Measurements from ENCODE around the gene TRIM71. TPM values are rescaled to one million over a fixed set of nuclear protein-coding genes. Genes with fewer than 3 reads are reported as not detected.

TRIM71 gene
- total RNA-seq, 1 experiment from 2014 or later: 0.17 TPM

DNA sequence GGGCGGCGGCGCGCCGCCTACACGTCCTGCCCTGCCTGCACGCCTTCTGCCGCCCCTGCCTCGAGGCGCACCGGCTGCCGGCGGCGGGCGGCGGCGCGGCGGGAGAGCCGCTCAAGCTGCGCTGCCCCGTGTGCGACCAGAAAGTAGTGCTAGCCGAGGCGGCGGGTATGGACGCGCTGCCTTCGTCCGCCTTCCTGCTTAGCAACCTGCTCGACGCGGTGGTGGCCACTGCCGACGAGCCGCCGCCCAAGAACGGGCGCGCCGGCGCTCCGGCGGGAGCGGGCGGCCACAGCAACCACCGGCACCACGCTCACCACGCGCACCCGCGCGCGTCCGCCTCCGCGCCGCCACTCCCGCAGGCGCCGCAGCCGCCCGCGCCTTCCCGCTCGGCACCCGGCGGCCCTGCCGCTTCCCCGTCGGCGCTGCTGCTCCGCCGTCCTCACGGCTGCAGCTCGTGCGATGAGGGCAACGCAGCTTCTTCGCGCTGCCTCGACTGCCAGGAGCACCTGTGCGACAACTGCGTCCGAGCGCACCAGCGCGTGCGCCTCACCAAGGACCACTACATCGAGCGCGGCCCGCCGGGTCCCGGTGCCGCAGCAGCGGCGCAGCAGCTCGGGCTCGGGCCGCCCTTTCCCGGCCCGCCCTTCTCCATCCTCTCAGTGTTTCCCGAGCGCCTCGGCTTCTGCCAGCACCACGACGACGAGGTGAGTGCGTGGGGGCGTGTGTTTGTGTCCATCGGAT is 602 bp downstream of the TRIM71 start (continued):
- TF ChIP-seq, protein P1, sequence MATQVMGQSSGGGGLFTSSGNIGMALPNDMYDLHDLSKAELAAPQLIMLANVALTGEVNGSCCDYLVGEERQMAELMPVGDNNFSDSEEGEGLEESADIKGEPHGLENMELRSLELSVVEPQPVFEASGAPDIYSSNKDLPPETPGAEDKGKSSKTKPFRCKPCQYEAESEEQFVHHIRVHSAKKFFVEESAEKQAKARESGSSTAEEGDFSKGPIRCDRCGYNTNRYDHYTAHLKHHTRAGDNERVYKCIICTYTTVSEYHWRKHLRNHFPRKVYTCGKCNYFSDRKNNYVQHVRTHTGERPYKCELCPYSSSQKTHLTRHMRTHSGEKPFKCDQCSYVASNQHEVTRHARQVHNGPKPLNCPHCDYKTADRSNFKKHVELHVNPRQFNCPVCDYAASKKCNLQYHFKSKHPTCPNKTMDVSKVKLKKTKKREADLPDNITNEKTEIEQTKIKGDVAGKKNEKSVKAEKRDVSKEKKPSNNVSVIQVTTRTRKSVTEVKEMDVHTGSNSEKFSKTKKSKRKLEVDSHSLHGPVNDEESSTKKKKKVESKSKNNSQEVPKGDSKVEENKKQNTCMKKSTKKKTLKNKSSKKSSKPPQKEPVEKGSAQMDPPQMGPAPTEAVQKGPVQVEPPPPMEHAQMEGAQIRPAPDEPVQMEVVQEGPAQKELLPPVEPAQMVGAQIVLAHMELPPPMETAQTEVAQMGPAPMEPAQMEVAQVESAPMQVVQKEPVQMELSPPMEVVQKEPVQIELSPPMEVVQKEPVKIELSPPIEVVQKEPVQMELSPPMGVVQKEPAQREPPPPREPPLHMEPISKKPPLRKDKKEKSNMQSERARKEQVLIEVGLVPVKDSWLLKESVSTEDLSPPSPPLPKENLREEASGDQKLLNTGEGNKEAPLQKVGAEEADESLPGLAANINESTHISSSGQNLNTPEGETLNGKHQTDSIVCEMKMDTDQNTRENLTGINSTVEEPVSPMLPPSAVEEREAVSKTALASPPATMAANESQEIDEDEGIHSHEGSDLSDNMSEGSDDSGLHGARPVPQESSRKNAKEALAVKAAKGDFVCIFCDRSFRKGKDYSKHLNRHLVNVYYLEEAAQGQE (IDR thresholded peaks at IDR 0.05; ENCODE audit: low read depth): no peak
- no peak for TF ChIP-seq POLR2A (IDR thresholded peaks at IDR 0.05; ENCODE audit: borderline replicate concordance, extremely low read depth, insufficient read depth, insufficient read length)

DNA sequence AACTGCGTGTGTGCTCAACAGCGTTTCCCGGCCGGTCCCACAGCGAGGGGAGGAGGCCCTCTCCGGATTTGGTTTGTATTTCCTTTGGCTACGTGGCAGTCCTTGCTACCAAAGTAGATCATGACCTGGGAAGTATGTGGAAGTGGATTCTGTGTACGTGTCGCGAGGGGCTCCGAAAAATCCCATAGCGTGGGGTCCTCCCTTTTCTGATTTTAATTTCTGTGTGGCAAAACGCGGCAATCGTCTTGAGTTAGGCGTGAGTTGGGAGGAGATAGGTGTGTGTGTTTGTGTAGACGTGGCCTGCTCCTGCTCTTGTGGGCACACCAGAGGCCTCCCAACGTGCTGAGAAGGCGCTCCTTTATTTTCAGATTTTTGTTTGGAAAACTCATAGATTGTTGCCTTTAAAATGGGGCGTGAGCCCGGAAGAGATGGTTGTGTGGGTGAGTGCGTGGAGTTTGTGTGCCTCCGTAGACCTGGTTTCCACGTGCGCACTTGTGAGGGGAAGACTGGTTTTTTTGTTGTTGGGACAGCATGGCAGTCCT is 1.2 kb downstream of the TRIM71 start:
- no peak for DNase-seq (ENCODE audit: low read depth, low spot score)
- TF ChIP-seq, protein P1 (IDR thresholded peaks at IDR 0.05; ENCODE audit: low read depth): no peak
- TF ChIP-seq EZH2phosphoT487 (IDR thresholded peaks at IDR 0.05; ENCODE audit: borderline replicate concordance) (no peak), FOSL1 (IDR thresholded peaks at IDR 0.05; ENCODE audit: low read depth) (no peak), POLR2AphosphoS5 (IDR thresholded peaks at IDR 0.05; ENCODE audit: low read depth, low read length) (no peak), JUND (IDR thresholded peaks at IDR 0.05) (no peak), SIN3A (IDR thresholded peaks at IDR 0.05; ENCODE audit: low read depth) (no peak), ZFX (IDR thresholded peaks at IDR 0.05) (no peak), CBX3 (IDR thresholded peaks at IDR 0.05; ENCODE audit: low read depth) (no peak), POLR2A (IDR thresholded peaks at IDR 0.05; ENCODE audit: borderline replicate concordance, extremely low read depth, insufficient read depth, insufficient read length) (no peak), ZNF274 (IDR thresholded peaks at IDR 0.05; ENCODE audit: low read depth, low read length) (no peak), YY1 (IDR thresholded peaks at IDR 0.05; ENCODE audit: extremely low read depth, insufficient replicate concordance, low read depth, low read length) (no peak), RAD21 (IDR thresholded peaks at IDR 0.05; ENCODE audit: low read depth) (no peak), ELF1 (IDR thresholded peaks at IDR 0.05; ENCODE audit: borderline replicate concordance, low read depth) (no peak), SP1 (IDR thresholded peaks at IDR 0.05; ENCODE audit: low read depth) (no peak), SRF (IDR thresholded peaks at IDR 0.05; ENCODE audit: low read depth) (no peak)
- TF ChIP-seq, protein P2, sequence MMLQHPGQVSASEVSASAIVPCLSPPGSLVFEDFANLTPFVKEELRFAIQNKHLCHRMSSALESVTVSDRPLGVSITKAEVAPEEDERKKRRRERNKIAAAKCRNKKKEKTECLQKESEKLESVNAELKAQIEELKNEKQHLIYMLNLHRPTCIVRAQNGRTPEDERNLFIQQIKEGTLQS (IDR thresholded peaks at IDR 0.05): no peak
- TF ChIP-seq, protein P3, sequence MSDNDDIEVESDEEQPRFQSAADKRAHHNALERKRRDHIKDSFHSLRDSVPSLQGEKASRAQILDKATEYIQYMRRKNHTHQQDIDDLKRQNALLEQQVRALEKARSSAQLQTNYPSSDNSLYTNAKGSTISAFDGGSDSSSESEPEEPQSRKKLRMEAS (IDR thresholded peaks at IDR 0.05): no peak
- H3K27me3 ChIP-seq (ENCODE audit: insufficient read depth, low read length): no peaks in the 10 kb centered on the region
- no peaks in the 10 kb centered on the region for H3K4me1 ChIP-seq (ENCODE audit: control insufficient read depth in 1 of 2, insufficient read depth in 2 of 2, low read length in 2 of 2)
- ChIA-PET CTCF (no interaction called here), POLR2A (no interaction called here), RAD21 (ENCODE audit: low non-redundant PET in 1 of 2, low total read pairs in 2 of 2, uncharacterized antibody in 2 of 2, unreplicated experiment in 2 of 2) (no interaction called here)
- no peak overlapping the region for H3K4me3 ChIP-seq (replicated peaks in 1 of 2; ENCODE audit: low read depth in 1 of 2, low read length in 2 of 2)
- H4K20me1 ChIP-seq (ENCODE audit: insufficient read depth): no peaks in the 10 kb centered on the region
- H2AFZ ChIP-seq (ENCODE audit: low read depth, low read length, poor library complexity, severe bottlenecking): no peak overlapping the region
- no peaks in the 10 kb centered on the region for H3K9me2 ChIP-seq (ENCODE audit: insufficient read depth)
- no peak overlapping the region for H3K9ac ChIP-seq (ENCODE audit: low read length)
- no peak overlapping the region for H3K4me2 ChIP-seq (ENCODE audit: low read length)
- H3K27ac ChIP-seq (ENCODE audit: low read depth, low read length): no peak overlapping the region
- H3K36me3 ChIP-seq (ENCODE audit: control insufficient read depth in 1 of 2, insufficient read depth in 2 of 2, low read length in 2 of 2): no peaks in the 10 kb centered on the region
- no peaks in the 10 kb centered on the region for H3K79me2 ChIP-seq (ENCODE audit: insufficient read depth, low read length)
- no peak for ATAC-seq
- BruUV-seq (replicated peaks): no TSS peak
- no peaks in the 10 kb centered on the region for H3K9me3 ChIP-seq (ENCODE audit: control insufficient read depth in 1 of 2, insufficient read depth in 1 of 2, low read depth in 1 of 2, low read length in 2 of 2)
- intact Hi-C loops (cut with micrococcal nuclease): no loop called here

Data from HCT116 (cell line).